Measurements from ENCODE around the gene PTPRM.

- TF ChIP-seq CTCF (IDR thresholded peaks at IDR 0.05; ENCODE audit: low read depth, low read length, poor library complexity, severe bottlenecking) (no peak), EZH2phosphoT487 (IDR thresholded peaks at IDR 0.05; ENCODE audit: borderline replicate concordance, low read length) (no peak)
These were observed 48.7 kb downstream of the PTPRM start for GRCh38 chr18:7615840-7616239.
